H9 (cell line): ENCODE results near the gene PCDHGC3. TPM values are rescaled to one million over a fixed set of nuclear protein-coding genes. Genes with fewer than 3 reads are reported as not detected.

Source experiments
- DNase-seq: peaks from one replicate; pipeline ENCODE4 v3.0.0-alpha.2; 2017
- H2AFZ ChIP-seq: one replicate; pipeline ENCODE4 v1.6.1; 2013; ENCODE audit warnings: mild to moderate bottlenecking, low read length, control low read depth, moderate library complexity
- H2AK5ac ChIP-seq: 2 replicates; pipeline ENCODE4 v1.6.1; 2013; ENCODE audit warnings: low read length, control low read depth, mixed read lengths; ENCODE audit not compliant: insufficient read length
- H2BK120ac ChIP-seq: one replicate; pipeline ENCODE4 v1.6.1; 2013; ENCODE audit warnings: low read depth, mild to moderate bottlenecking, low read length, control low read depth, inconsistent platforms; ENCODE audit not compliant: poor library complexity, severe bottlenecking
- H2BK12ac ChIP-seq: 2 replicates; pipeline ENCODE4 v1.6.1; 2013; ENCODE audit warnings: low read length, control low read depth, mixed read lengths, low read depth; ENCODE audit not compliant: insufficient read length
- H2BK15ac ChIP-seq: 2 replicates; pipeline ENCODE4 v1.6.1; 2013; ENCODE audit warnings: low read depth, low read length, control low read depth
- H2BK20ac ChIP-seq: one replicate; pipeline ENCODE4 v1.6.1; 2013; ENCODE audit warnings: low read depth, mild to moderate bottlenecking, low read length, control low read depth, inconsistent platforms; ENCODE audit not compliant: poor library complexity, severe bottlenecking
- H2BK5ac ChIP-seq: 2 replicates; pipeline ENCODE4 v1.6.1; 2013; ENCODE audit warnings: low read length, control low read depth, mixed read lengths; ENCODE audit not compliant: insufficient read length
- H3K14ac ChIP-seq: 2 replicates; pipeline ENCODE4 v1.6.1; 2013; ENCODE audit warnings: low read length, control low read depth; ENCODE audit not compliant: insufficient read depth
- H3K18ac ChIP-seq: 2 replicates; pipeline ENCODE4 v1.6.1; 2013; ENCODE audit warnings: low read depth, mild to moderate bottlenecking, mixed read lengths, low read length, control low read depth; ENCODE audit not compliant: insufficient read length
- H3K23ac ChIP-seq: 2 replicates; pipeline ENCODE4 v1.6.1; 2013; ENCODE audit warnings: low read length, control low read depth, mixed read lengths, low read depth; ENCODE audit not compliant: insufficient read length
- H3K23me2 ChIP-seq: 2 replicates; pipeline ENCODE4 v1.6.1; 2013; ENCODE audit warnings: low read depth, mild to moderate bottlenecking, mixed read lengths, low read length, control low read depth; ENCODE audit not compliant: insufficient read length, poor library complexity, severe bottlenecking
- H3K27ac ChIP-seq: 2 replicates; pipeline ENCODE4 v1.5.1; 2013; ENCODE audit warnings: low read length, control low read depth, mixed read lengths, low read depth; ENCODE audit not compliant: insufficient read length
- H3K27me3 ChIP-seq: 2 replicates; pipeline ENCODE4 v1.6.1; 2013; ENCODE audit warnings: low read length, control low read depth, inconsistent platforms; ENCODE audit not compliant: insufficient read depth
- H3K4ac ChIP-seq: 2 replicates; pipeline ENCODE4 v1.6.1; 2013; ENCODE audit warnings: low read depth, mild to moderate bottlenecking, control low read depth, inconsistent platforms, low read length, moderate library complexity
- H3K4me1 ChIP-seq: 2 replicates; pipeline ENCODE4 v1.6.1; 2013; ENCODE audit warnings: low read length, control low read depth, inconsistent platforms; ENCODE audit not compliant: insufficient read depth
- H3K4me2 ChIP-seq: 2 replicates; pipeline ENCODE4 v1.6.1; 2013; ENCODE audit warnings: low read length, control low read depth, mixed read lengths; ENCODE audit not compliant: insufficient read length, insufficient read depth
- H3K56ac ChIP-seq: 2 replicates; pipeline ENCODE4 v1.6.1; 2013; ENCODE audit warnings: low read depth, mild to moderate bottlenecking, mixed read lengths, low read length, control low read depth; ENCODE audit not compliant: insufficient read length
- H3K79me1 ChIP-seq: 2 replicates; pipeline ENCODE4 v1.6.1; 2013; ENCODE audit warnings: low read depth, mild to moderate bottlenecking, moderate library complexity, low read length, control low read depth, inconsistent platforms; ENCODE audit not compliant: insufficient read depth, poor library complexity, severe bottlenecking
- H3K79me2 ChIP-seq: 2 replicates; pipeline ENCODE4 v1.6.1; 2013; ENCODE audit warnings: low read length, control low read depth, inconsistent platforms; ENCODE audit not compliant: insufficient read depth
- H3K9ac ChIP-seq: 2 replicates; pipeline ENCODE4 v1.6.1; 2013; ENCODE audit warnings: low read length, control low read depth, mixed read lengths; ENCODE audit not compliant: insufficient read length; ENCODE audit errors: extremely low read depth
- H3K9me3 ChIP-seq: one replicate; pipeline ENCODE4 v1.6.1; 2013; ENCODE audit warnings: low read depth, low read length, inconsistent platforms; ENCODE audit not compliant: control insufficient read depth
- H3T11ph ChIP-seq: one replicate; pipeline ENCODE4 v1.6.1; 2013; ENCODE audit warnings: mild to moderate bottlenecking, low read length, control low read depth, inconsistent platforms
- H4K20me1 ChIP-seq: one replicate; pipeline ENCODE4 v1.6.1; 2013; ENCODE audit not compliant: control insufficient read depth, insufficient read length, insufficient read depth
- H4K5ac ChIP-seq: 2 replicates; pipeline ENCODE4 v1.6.1; 2013; ENCODE audit warnings: low read depth, mild to moderate bottlenecking, mixed read lengths, low read length, control low read depth; ENCODE audit not compliant: insufficient read length
- H4K8ac ChIP-seq: replicated peaks from 2 replicates; pipeline ENCODE4 v1.6.1; 2013; ENCODE audit warnings: low read length, control low read depth, mixed read lengths, low read depth; ENCODE audit not compliant: insufficient read length
- H4K91ac ChIP-seq: 2 replicates; pipeline ENCODE4 v1.6.1; 2013; ENCODE audit warnings: low read depth, mild to moderate bottlenecking, moderate library complexity, mixed read lengths, low read length, control low read depth; ENCODE audit not compliant: insufficient read length
- H3K27ac Mint-ChIP-seq, 3 experiments: 2 replicates in 2 of 3; 3 replicates in 1 of 3; pipeline ENCODE4 v1.8.0; 2020 to 2021; ENCODE audit warnings: mixed read lengths in 3 of 3, mild to moderate bottlenecking in 1 of 3, moderate library complexity in 1 of 3
- H3K27me3 Mint-ChIP-seq: 2 replicates; pipeline ENCODE4 v1.8.0; 2021; ENCODE audit warnings: low read depth, mild to moderate bottlenecking, moderate library complexity, mixed read lengths
- H3K36me3 Mint-ChIP-seq, 3 experiments: 2 replicates in 2 of 3; 3 replicates in 1 of 3; pipeline ENCODE4 v1.8.0; 2020 to 2021; ENCODE audit warnings: low read depth in 3 of 3, mixed read lengths in 3 of 3; ENCODE audit not compliant: insufficient read depth in 1 of 3
- H3K4me1 Mint-ChIP-seq, 2 experiments: 2 replicates each; pipeline ENCODE4 v1.8.0; 2020; ENCODE audit warnings: mixed read lengths in 2 of 2
- H3K4me3 Mint-ChIP-seq, 2 experiments: 2 replicates in 1 of 2; 3 replicates in 1 of 2; pipeline ENCODE4 v1.8.0; 2020 to 2021; ENCODE audit warnings: mild to moderate bottlenecking in 2 of 2, mixed read lengths in 2 of 2, moderate library complexity in 1 of 2
- H3K9me3 Mint-ChIP-seq, 2 experiments: 2 replicates in 1 of 2; 3 replicates in 1 of 2; pipeline ENCODE4 v1.8.0; 2020; ENCODE audit warnings: mild to moderate bottlenecking in 2 of 2, mixed read lengths in 2 of 2, moderate library complexity in 1 of 2
- WGBS: extraction: QIAGEN DNeasy Blood & Tissue Kit; methylation state at CpG from one replicate; pipeline ENCODE4 v1.1.7; 2013; ENCODE audit warnings: missing lambda C conversion rate, low lambda C conversion rate, mixed read lengths; ENCODE audit not compliant: insufficient read length; ENCODE audit errors: extremely low coverage; 5-methylcytosine and 5-hydroxymethylcytosine counted together
- total RNA-seq: library from RNA; stranded (reverse); gene quantifications from 2 replicates; pipeline ENCODE4 v1.2.1, GENCODE V29; 2021
- TF ChIP-seq, protein P1 (sequence below): fragments of 200-600 bp; sonication (generic); conservative IDR thresholded peaks from 3 replicates; pipeline ENCODE4 v1.8.0; 2021; ENCODE audit warnings: antibody characterized with exemption, mild to moderate bottlenecking

PCDHGC3 gene
- total RNA-seq, 1 experiment from 2014 or later, result 19.8 TPM

DNA sequence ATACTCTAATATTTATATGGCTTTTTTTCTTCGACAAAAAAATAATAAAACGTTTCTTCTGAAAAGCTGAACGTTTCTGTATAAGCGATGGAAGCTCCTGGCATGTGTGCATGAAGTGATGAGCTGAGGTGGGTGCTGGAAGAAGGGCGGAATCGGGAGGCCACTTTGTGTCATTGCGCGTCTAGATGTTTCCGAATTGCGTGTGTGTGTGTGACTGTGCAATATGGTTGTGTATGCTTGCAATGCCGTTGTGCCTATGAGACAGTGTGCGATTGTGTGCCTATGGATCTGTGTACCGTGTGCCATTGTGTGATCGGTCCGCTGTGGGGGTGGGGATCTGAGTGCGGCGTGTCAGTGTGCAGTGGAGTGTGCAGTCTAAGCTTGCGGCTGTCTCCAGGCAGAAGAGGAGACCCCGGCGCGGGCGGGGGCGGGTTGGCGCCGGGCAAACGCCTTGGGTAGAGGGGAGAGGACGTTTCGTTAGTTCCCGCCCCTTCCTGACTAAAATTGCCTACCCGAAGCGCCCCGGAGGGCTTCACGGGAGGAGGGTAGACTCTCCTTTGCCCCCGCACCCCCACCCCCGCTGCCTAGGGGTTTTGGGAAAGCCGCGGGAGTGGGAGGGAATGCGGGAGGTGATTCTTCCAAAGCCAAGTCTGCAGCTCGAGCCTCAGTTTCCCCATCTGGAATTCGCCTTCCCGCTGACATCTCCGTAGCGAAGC, 37.3 kb downstream of the PCDHGC3 start:
- no peaks in the 10 kb centered on the region for H3K79me2 ChIP-seq
- H3K4me1 ChIP-seq, result peaks cover 4% of the 10 kb centered on the region; the same call in 1 of the 2 replicates
- no peak overlapping the region for H2BK120ac ChIP-seq
- WGBS, result no CpG with 5 or more reads among the region's 43 CpGs
- peak overlapping the region; percentile 25 for H3K9ac ChIP-seq
- H4K20me1 ChIP-seq, result no peaks in the 10 kb centered on the region
- no peak overlapping the region for H3K4ac ChIP-seq
- H3K4me2 ChIP-seq, result peak overlapping the region; percentile 91
- H2BK12ac ChIP-seq, result no peak overlapping the region
- H2BK5ac ChIP-seq, result no peak overlapping the region
- H3K36me3 Mint-ChIP-seq, result peaks cover 19 to 36% (median 27%) of the 10 kb centered on the region in 3 experiments
- peaks cover 17% of the 10 kb centered on the region for H3K23me2 ChIP-seq
- H3K79me1 ChIP-seq, result no peaks in the 10 kb centered on the region
- no peak overlapping the region for H4K8ac ChIP-seq
- no peak for DNase-seq
- H3K27me3 Mint-ChIP-seq, result peaks cover 3% of the 10 kb centered on the region; the same call in 1 of the 2 replicates
- H3K18ac ChIP-seq, result peak overlapping the region; percentile 3
- no peak overlapping the region for H2AK5ac ChIP-seq
- H3K9me3 Mint-ChIP-seq, result no peaks in the 10 kb centered on the region; a peak in 1 of 5 replicates
- H3K27me3 ChIP-seq, result no peaks in the 10 kb centered on the region
- no peak overlapping the region for H3T11ph ChIP-seq
- H3K27ac ChIP-seq, result no peak overlapping the region
- H4K5ac ChIP-seq, result no peak overlapping the region
- no peak overlapping the region for H4K91ac ChIP-seq
- no peaks in the 10 kb centered on the region for H3K9me3 ChIP-seq
- H2AFZ ChIP-seq, result no peak overlapping the region
- peak overlapping the region; percentile 75 to 88 for H3K4me3 Mint-ChIP-seq
- peak overlapping the region; percentile 10 to 96 (median 96); a peak in 5 of 7 replicates for H3K27ac Mint-ChIP-seq
- no peak overlapping the region for H2BK15ac ChIP-seq
- H3K23ac ChIP-seq, result no peak overlapping the region
- no peak overlapping the region for H3K56ac ChIP-seq
- TF ChIP-seq, protein P1, sequence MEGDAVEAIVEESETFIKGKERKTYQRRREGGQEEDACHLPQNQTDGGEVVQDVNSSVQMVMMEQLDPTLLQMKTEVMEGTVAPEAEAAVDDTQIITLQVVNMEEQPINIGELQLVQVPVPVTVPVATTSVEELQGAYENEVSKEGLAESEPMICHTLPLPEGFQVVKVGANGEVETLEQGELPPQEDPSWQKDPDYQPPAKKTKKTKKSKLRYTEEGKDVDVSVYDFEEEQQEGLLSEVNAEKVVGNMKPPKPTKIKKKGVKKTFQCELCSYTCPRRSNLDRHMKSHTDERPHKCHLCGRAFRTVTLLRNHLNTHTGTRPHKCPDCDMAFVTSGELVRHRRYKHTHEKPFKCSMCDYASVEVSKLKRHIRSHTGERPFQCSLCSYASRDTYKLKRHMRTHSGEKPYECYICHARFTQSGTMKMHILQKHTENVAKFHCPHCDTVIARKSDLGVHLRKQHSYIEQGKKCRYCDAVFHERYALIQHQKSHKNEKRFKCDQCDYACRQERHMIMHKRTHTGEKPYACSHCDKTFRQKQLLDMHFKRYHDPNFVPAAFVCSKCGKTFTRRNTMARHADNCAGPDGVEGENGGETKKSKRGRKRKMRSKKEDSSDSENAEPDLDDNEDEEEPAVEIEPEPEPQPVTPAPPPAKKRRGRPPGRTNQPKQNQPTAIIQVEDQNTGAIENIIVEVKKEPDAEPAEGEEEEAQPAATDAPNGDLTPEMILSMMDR, result no peak
- H3K4me1 Mint-ChIP-seq, result peaks cover 46 to 58% of the 10 kb centered on the region in 2 experiments
- H2BK20ac ChIP-seq, result no peak overlapping the region
- peak overlapping the region; percentile 54 for H3K14ac ChIP-seq
